Mucosa of gallbladder (tissue), 1 donor: ENCODE measurements around the gene SLC40A1. TPM values are rescaled to one million over a fixed set of nuclear protein-coding genes. Genes with fewer than 3 reads are reported as not detected.

ENCODE experiments used
- DNase-seq: peaks from one replicate; pipeline ENCODE4 v3.0.0-alpha.2; 2020; ENCODE audit warnings: low spot score
- total RNA-seq: library from RNA; stranded (reverse); gene quantifications from one replicate; pipeline ENCODE4 v1.2.1, GENCODE V29; 2021
- donor health status: DM: no; HTN: no; CAD: no.

The SLC40A1 gene
- total RNA-seq, 1 donor from 2014 or later, result 271 TPM

- no peak for DNase-seq
Measured at GRCh38 chr2:189569295-189569910, 11.2 kb downstream of the SLC40A1 start.

- no peak for DNase-seq
Measured at GRCh38 chr2:189566046-189566445, 14.5 kb downstream of the SLC40A1 start.

- no peak for DNase-seq
Measured at GRCh38 chr2:189561371-189562038, 19.1 kb downstream of the SLC40A1 start.

GRCh38 chr2:189560273-189560586, 20.4 kb downstream of the SLC40A1 start:
- no peak for DNase-seq

GRCh38 chr2:189559579-189560272, 20.9 kb downstream of the SLC40A1 start:
- DNase-seq, result no peak

- no peak for DNase-seq
Measured at GRCh38 chr2:189558516-189559272, 21.9 kb downstream of the SLC40A1 start.

- DNase-seq, result no peak
Measured at GRCh38 chr2:189557373-189557772, 23.2 kb downstream of the SLC40A1 start.

GRCh38 chr2:189556526-189556925, 24.1 kb downstream of the SLC40A1 start:
- no peak for DNase-seq

GRCh38 chr2:189555232-189555631, 25.4 kb downstream of the SLC40A1 start:
- DNase-seq, result no peak

- no peak for DNase-seq
Measured at GRCh38 chr2:189553504-189554088, 27.0 kb downstream of the SLC40A1 start.

- DNase-seq, result no peak
Measured at GRCh38 chr2:189552991-189553404, 27.6 kb downstream of the SLC40A1 start.

- no peak for DNase-seq
Measured at GRCh38 chr2:189552334-189552990, 28.1 kb downstream of the SLC40A1 start.

- DNase-seq, result no peak
Measured at GRCh38 chr2:189551808-189552207, 28.8 kb downstream of the SLC40A1 start.

GRCh38 chr2:189549449-189549832, 31.1 kb downstream of the SLC40A1 start:
- no peak for DNase-seq

- DNase-seq, result no peak
Measured at GRCh38 chr2:189548666-189549448, 31.7 kb downstream of the SLC40A1 start.

- DNase-seq, result no peak
Measured at GRCh38 chr2:189545418-189545817, 35.2 kb downstream of the SLC40A1 start.

GRCh38 chr2:189544318-189545042, 36.1 kb downstream of the SLC40A1 start:
- DNase-seq, result no peak

GRCh38 chr2:189543367-189543766, 37.2 kb downstream of the SLC40A1 start:
- no peak for DNase-seq

- peak; percentile 67 for DNase-seq
Measured at GRCh38 chr2:189542145-189542882, 38.3 kb downstream of the SLC40A1 start.
